ENCODE data around the gene SHISA6.

The SHISA6 gene

DNA sequence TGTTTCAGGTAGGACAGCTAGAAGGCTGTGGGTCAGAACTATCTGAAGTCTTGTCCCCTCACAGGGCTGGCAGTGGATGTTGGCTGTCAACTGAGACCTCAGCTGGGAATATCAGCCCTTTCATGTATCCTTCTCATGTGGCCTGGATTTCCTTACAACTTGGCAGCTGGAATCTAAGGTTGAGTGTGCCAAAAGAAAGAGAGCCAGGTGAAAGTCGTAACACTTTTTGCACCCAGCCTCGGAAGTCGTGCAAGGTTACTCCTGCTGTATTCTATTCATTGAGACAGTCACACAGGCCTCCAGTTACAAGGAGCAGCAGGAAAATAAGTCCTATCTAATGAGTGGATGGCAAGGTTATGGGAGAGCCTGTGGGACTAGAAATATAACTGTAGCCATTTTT is 304.7 kb downstream of the SHISA6 start:
- no peak for DNase-seq

DNA sequence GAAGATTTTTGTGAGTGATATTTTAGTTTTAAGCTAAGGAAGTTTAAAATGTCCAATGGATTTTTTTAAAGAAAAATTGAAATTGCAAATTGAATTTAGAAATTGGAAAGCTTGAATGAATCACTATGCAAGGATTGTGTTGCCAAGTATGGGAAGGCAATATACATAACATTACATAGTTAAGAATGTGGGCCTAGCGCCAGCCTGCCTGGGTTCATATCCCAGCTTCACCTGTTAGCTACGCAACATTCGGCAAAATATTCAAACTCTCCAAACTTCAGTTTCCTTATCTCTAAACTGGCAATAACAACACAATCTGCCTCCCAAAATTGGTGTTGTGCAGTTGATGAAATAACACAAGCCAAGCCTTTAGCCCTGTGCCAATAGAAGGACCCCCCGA is 306.8 kb downstream of the SHISA6 start:
- no peak for DNase-seq

DNA sequence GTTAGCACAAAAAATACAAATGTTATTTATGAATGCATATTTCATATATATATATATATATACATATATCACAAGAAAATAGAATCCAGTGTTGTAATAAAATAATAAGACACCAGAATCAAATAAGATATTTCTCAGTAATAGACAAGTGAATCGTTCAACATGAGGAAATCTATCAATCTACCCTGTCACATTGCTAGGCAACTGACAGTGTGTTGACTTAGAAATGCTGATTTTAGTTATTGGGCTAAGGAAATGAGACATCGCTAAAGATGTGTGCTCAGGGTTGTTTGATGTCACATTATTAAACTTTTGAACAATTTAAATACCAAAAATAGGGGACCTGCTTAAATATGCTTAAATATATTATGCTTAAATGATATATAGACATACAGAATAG is 307.4 kb downstream of the SHISA6 start:
- no peak for DNase-seq

GRCh38 chr17:11550431-11550830 is 309.4 kb downstream of the SHISA6 start:
- DNase-seq: no peak

DNA sequence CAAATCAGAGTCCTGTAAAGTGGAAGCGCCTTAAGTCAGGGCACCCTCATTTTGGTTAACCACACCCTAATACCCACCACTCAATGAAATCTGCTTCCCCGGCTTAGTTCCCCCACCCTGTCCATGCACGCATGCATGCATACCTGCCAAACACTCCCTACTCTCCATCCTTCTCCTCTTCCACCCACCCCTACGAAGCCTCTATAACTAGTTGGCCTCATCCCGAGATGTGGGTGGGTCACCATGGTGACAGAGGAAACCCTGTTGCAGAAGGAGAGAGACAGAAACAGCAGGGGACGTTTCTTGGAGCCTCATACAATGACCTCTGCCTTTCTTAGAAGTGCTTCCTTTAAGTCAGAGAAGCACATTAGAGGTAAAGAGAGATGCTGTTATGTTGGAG is 310.4 kb downstream of the SHISA6 start:
- no peak for DNase-seq

- no peak for DNase-seq
Measured at GRCh38 chr17:11553135-11553534, 312.1 kb downstream of the SHISA6 start.

DNA sequence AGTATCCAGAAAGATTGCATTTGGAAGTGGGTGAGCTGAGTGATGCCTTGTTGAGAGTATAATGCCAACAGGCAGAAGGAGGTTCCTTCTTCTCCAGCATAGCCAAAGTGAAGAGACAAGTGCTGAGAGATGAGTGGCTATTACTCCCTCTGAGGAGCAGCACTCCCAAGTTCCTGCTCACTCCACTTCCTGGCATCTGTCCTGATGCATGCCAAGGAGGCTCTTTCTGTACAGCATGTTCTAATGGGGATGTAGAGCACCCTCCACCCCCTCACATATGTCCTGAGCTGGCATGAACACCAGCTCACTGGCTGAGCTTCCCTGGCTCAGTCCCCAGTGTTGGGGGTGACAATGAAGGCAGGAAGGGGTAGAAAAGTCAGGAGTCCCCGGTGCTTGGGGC is 313.0 kb downstream of the SHISA6 start:
- DNase-seq: no peak

DNA sequence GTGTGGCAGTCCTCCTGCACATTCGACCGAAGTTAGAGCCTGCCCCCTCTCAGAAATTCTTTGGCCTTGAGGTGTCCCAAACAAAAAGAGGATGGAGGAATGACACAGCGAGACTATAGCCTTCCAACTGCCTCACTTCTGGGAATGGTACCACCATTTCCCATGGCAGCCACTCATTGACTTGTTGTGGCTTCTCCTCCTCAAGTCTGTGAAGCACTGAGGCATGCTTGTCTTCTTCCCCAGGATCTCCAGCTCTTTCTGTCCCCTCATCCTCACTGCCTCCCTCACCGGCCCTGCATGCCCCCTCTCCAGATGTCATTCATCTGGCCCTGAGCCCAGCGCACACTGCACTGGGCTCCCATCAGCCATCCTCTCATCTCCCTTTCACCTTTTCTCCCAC is 313.5 kb downstream of the SHISA6 start:
- DNase-seq: no peak

DNA sequence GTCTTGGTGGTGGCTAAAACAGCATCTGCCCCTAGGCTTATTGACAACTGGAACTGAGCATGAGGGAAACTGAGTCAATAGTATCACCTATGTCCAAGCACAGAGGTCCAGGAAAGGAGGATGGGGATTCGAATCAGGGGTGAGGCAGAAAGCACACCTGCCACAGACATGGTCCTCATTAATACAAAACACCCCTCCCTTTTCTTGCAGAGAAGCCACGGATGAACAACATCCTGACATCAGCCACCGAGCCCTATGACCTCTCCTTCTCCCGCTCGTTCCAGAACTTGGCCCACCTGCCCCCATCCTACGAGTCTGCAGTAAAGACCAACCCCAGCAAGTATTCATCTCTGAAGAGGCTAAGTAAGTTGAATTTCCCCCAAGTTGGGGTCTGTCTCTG is 314.5 kb downstream of the SHISA6 start:
- no peak for DNase-seq

DNA sequence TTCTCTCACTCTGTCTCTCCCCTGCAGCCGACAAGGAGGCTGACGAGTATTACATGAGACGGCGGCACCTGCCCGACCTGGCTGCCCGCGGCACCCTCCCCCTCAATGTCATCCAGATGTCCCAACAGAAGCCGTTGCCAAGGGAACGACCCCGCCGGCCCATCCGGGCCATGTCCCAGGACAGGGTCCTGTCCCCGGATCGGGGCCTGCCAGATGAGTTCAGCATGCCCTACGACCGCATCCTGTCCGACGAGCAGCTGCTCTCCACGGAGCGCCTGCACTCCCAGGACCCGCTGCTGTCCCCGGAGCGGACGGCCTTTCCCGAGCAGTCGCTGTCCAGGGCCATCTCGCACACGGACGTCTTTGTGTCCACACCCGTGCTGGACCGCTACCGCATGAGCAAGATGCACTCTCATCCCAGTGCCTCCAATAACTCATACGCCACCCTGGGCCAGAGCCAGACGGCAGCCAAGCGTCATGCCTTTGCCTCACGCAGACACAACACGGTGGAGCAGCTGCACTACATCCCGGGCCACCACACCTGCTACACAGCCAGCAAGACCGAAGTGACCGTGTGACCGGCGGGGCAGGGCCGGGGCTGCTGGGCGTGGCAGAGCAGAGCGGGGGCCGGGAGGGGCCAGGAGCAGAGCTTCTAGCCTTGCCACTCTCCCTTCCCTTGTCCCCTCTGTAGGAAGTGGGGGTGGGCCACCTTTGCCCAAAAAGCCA is 316.9 kb downstream of the SHISA6 start:
- DNase-seq: no peak

DNA sequence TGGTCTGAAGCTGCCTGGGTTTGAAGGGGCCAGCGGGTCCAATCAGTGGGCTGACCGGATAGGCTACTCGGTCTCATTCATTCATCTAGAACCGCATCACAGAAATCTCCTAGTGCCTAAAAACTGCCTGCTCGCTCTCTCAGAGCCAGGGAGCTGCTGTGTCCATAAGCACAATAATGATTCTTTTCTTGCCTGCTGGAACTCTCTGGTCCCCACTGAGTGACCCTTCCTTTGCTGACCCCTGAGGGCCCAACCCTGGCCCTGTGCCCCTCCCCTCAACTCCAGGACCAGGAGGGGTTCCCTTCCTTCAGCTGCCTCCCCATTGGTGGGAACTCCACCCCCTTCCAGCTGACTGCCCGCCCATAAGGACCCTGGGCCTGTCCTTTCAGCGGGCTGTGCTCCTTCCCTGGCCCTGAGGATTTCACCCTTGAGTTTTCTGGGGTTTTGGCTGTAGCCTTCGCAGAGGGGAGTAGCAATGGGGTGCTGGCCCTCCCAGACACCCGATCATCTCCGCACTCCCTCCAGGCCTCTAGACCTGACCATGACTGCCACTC is 317.7 kb downstream of the SHISA6 start:
- no peak for DNase-seq

- DNase-seq: no peak
Measured at GRCh38 chr17:11559601-11560000, 318.6 kb downstream of the SHISA6 start.

DNA sequence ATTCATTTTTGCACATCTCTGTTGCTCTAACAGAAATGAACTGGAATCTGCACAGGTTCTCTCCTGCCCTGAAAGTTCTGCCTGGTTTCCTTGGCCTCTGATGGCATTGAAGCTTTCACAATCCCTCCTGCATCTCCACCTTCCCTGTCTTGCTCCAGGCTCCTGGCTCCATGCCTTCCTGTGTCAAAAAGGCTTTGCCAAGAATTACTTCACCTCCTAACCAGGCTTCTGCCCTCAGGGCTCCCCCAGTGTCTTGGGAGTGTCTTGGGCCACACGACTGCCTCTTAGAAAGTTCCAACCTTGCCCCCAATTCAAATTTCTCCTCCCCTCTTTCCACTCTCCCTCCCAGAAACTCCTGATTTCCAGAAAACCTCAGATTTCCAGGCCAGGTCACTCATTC is 320.3 kb downstream of the SHISA6 start:
- no peak for DNase-seq

DNA sequence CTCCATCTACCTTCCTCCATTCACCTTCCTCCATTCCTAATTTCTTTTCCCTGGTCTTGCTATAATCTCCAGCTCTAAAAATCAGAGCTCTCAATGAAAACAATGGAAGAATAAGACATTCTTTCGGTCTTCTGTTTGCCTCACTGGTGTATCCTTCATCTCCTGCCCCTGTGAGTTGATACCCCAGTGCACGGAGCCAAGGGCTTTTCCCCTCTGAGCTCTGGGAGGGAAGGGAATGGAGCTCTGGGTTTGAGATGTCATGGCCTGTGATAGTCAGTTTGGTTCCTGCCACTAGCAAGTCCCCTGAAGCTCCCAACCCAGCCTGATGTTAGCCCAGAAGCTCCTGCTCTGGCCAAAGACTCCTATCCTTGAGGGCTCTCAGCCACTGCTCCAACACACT is 320.7 kb downstream of the SHISA6 start:
- DNase-seq: no peak

GRCh38 chr17:11564589-11565380 is 323.8 kb downstream of the SHISA6 start:
- no peak for DNase-seq

DNA sequence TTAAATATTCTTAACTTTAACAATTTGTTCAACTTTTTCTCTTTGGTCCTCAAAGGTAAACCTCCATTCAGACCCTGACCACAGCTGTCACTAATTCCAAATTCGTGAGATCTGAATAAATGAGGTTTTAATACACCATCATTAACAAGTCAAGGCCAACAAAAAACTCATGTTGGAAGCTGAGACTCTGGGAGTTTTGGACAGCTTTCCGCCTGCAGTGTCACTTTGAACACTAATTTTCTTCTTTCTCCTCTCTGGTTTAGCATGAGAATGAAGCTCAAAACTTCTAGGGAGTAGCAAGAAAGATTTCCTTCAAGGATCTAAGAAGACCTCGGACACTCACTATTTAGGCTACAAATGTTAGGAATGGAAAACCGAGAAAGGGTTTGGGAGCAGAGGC is 324.6 kb downstream of the SHISA6 start:
- no peak for DNase-seq

DNA sequence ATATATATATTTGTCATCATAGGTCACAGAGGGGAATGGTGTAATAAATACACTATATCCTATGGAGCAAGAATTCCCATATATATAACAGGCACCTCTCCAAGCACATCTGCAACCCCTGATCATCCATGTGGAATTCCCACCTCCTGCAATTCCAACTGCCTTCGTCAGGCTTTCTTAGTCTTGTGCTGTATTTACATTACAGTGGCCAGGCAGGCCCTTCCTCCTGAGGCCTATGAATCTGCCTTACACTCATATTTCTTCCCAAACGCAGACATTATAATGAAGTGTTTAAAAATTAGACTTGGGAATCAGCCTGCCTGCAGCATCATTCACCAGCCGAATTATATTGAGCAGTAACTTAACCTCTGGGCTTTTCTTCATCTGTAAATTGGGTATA is 338.0 kb downstream of the SHISA6 start:
- DNase-seq: no peak

DNA sequence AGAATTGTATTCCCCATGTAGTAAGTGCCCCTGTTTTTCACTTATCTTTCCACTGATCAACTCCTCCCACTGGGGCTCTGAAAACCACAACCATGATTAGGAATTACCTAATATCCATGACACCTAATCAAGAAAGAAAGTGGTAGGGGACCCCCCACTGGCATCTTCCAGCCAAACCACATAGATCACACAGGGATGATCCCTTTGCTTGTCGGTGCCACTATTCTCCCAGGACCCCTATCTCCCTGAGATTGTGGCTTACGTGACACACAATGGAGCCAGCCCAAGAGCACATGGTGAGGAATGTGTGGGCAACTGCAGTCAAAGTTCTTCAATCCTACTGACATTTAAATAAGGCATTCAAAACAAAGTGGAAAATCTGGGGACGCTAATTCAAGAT is 339.7 kb downstream of the SHISA6 start:
- no peak for DNase-seq

DNA sequence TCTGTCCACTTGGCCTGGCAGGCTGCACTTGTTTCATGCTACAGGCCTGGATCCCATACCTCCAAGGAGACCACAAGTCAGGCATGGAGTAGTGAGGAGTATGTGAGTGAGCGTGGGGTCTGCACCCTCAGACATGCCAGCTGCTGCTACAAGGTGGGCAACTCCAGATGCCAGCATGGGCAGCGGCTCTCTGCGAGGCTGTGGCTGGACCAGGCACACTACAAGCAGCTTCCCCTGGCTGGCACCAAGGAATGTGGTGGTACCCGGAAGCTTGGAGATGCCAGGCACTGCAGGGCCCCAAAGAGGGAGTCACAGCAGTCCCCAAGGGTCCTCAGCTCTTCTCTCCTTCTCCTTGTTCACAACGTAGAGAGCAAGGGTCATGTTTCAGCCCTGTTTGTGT is 341.2 kb downstream of the SHISA6 start:
- DNase-seq: no peak

DNA sequence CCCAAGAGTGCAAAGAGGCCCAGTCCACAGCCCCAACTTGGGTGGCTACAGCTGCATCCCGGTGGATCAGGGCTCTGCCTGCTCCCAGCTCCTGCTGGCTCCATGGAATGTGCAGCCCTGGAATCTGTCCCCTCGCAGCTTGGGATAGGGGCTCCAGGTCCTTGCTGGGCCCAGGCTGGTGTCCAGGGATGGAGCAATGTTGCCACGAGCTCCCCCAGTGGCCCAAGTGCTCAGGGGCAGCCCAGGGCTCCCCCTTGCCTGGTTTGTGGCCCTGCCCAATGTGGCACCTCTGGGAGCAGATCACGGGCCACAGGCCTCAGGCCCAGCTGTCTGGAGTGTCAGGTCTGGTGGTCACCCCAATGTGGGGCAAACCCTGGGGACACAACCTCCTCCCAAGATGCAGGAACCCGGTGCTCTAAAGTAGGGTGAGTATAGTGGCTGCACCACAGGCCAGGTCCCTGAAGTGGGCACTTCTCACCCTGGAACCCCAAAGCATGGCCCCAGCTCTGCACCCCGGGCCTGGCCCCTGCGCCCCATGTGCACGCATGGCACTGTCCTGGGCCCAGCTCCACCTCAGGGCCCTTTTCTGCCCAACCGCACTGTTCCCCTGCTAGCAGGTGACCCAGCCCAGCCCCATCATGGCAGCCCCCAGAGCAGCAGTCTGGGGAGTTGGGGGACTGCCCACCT is 342.4 kb downstream of the SHISA6 start:
- no peak for DNase-seq

DNA sequence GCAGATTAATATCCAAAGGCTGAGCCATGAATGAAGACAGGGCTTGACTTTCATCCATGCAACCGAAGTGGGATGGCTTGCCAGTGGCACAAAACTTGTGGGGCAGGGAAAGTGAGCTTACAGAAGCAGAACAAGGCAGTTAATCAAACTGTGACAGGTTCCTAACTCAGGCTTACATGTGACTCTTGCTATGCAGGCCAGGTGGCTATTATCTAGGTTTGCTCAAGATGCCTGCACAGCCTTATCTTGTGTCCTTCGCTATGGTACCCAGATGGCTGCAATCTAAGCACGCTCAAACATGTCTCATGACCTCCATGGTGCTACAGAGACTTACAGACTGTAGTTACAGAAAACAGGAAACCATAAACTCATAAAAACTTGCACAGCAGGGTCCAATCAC is 348.7 kb downstream of the SHISA6 start:
- DNase-seq: no peak

- no peak for DNase-seq
Measured at GRCh38 chr17:11598274-11599221, 357.5 kb downstream of the SHISA6 start, which contains the start of gene DNAH9. Gene DNAH9 (plus strand): TSS chr17:11598470. CDS start chr17:11598499, 29 bp downstream.

All from HCEC 1CT (cell line).